SK-N-SH treated with all-trans-retinoic acid at 6 μM for 48 hours (cell line): ENCODE data around the gene CLEC16A.

ENCODE experiments used
- ATAC-seq: fragments of 200-7000 bp; cut with Tn5 transposase; 3 replicates; pipeline ENCODE4 v1.9.1; 2020; ENCODE audit warnings: mild to moderate bottlenecking, moderate library complexity
- ARNTL ChIP-seq: fragments of 450-650 bp; formaldehyde crosslinking; IDR thresholded peaks from 2 replicates; pipeline ENCODE4 v1.5.0; 2020; ENCODE audit warnings: low read depth, mild to moderate bottlenecking, moderate library complexity, borderline replicate concordance
- BACH2 ChIP-seq: fragments of 250-450 bp; sonication (Bioruptor Pico); IDR thresholded peaks from 2 replicates; pipeline ENCODE4 v1.9.0; 2021; ENCODE audit warnings: mild to moderate bottlenecking, borderline replicate concordance
- CREB5 ChIP-seq: fragments of 250-450 bp; sonication (Bioruptor Pico); IDR thresholded peaks from 2 replicates; pipeline ENCODE4 v1.5.1; 2020; ENCODE audit warnings: low read depth, mild to moderate bottlenecking, moderate library complexity
- CSDC2 ChIP-seq: fragments of 250-450 bp; sonication (Bioruptor Pico); IDR thresholded peaks from 2 replicates; pipeline ENCODE4 v1.5.0; 2020; ENCODE audit warnings: mild to moderate bottlenecking, moderate library complexity
- CSRNP3 ChIP-seq: fragments of 250-450 bp; sonication (Bioruptor Pico); IDR thresholded peaks from 2 replicates; pipeline ENCODE4 v1.5.1; 2021; ENCODE audit warnings: mild to moderate bottlenecking, moderate library complexity
- ESRRG ChIP-seq: fragments of 250-450 bp; sonication (Bioruptor Pico); IDR thresholded peaks from 2 replicates; pipeline ENCODE4 v1.6.1; 2021; ENCODE audit warnings: mild to moderate bottlenecking
- GLIS3 ChIP-seq: fragments of 250-450 bp; sonication (Bioruptor Pico); IDR thresholded peaks from 2 replicates; pipeline ENCODE4 v1.5.0; 2020; ENCODE audit warnings: mild to moderate bottlenecking, moderate library complexity
- ISL1 ChIP-seq: fragments of 250-450 bp; sonication (Bioruptor Pico); IDR thresholded peaks from 2 replicates; pipeline ENCODE4 v2.1.2; 2022; ENCODE audit warnings: mild to moderate bottlenecking, moderate library complexity
- OSR1 ChIP-seq: fragments of 250-450 bp; sonication (Bioruptor Pico); IDR thresholded peaks from 2 replicates; pipeline ENCODE4 v1.8.0; 2022; ENCODE audit warnings: moderate library complexity, mild to moderate bottlenecking, inconsistent platforms
- PATZ1 ChIP-seq: fragments of 250-450 bp; sonication (Bioruptor Pico); IDR thresholded peaks from 2 replicates; pipeline ENCODE4 v1.8.0; 2020; ENCODE audit warnings: mild to moderate bottlenecking, moderate library complexity, borderline replicate concordance
- PPARA ChIP-seq: fragments of 250-450 bp; sonication (Bioruptor Pico); IDR thresholded peaks from 2 replicates; pipeline ENCODE4 v1.5.0; 2020; ENCODE audit warnings: mild to moderate bottlenecking, borderline replicate concordance
- RARB ChIP-seq: fragments of 250-450 bp; sonication (Bioruptor Pico); IDR thresholded peaks from 2 replicates; pipeline ENCODE4 v1.8.0; 2021; ENCODE audit warnings: mild to moderate bottlenecking, moderate library complexity
- SNAI2 ChIP-seq: fragments of 250-450 bp; sonication (Bioruptor Pico); IDR thresholded peaks from 2 replicates; pipeline ENCODE4 v1.5.0; 2020; ENCODE audit warnings: mild to moderate bottlenecking, moderate library complexity
- TCF4 ChIP-seq: fragments of 250-450 bp; sonication (Bioruptor Pico); IDR thresholded peaks from 2 replicates; pipeline ENCODE4 v1.8.0; 2021; ENCODE audit warnings: mild to moderate bottlenecking, moderate library complexity, borderline replicate concordance
- TOX ChIP-seq: fragments of 250-450 bp; sonication (Bioruptor Pico); IDR thresholded peaks from 2 replicates; pipeline ENCODE4 v1.8.0; 2021; ENCODE audit warnings: mild to moderate bottlenecking, moderate library complexity, borderline replicate concordance
- TSHZ2 ChIP-seq: fragments of 250-450 bp; sonication (Bioruptor Pico); IDR thresholded peaks from 2 replicates; pipeline ENCODE4 v1.5.0; 2020; ENCODE audit warnings: mild to moderate bottlenecking, moderate library complexity
- ZFP3 ChIP-seq: fragments of 250-450 bp; sonication (Bioruptor Pico); IDR thresholded peaks from 2 replicates; pipeline ENCODE4 v1.5.0; 2020; ENCODE audit warnings: mild to moderate bottlenecking, moderate library complexity
- ZFP30 ChIP-seq: fragments of 450-650 bp; formaldehyde crosslinking; IDR thresholded peaks from 2 replicates; pipeline ENCODE4 v1.5.0; 2022; ENCODE audit warnings: mild to moderate bottlenecking, moderate library complexity
- ZNF565 ChIP-seq: fragments of 450-650 bp; formaldehyde crosslinking; conservative IDR thresholded peaks from 2 replicates; pipeline ENCODE4 v1.5.0; 2020; ENCODE audit warnings: low read depth, mild to moderate bottlenecking, moderate library complexity
- ZNF70 ChIP-seq: fragments of 450-650 bp; formaldehyde crosslinking; IDR thresholded peaks from 2 replicates; pipeline ENCODE4 v1.5.0; 2020; ENCODE audit warnings: mild to moderate bottlenecking, moderate library complexity
- ZNF8 ChIP-seq: fragments of 450-650 bp; formaldehyde crosslinking; IDR thresholded peaks from 2 replicates; pipeline ENCODE4 v1.5.0; 2020; ENCODE audit warnings: mild to moderate bottlenecking, moderate library complexity

The CLEC16A gene

GRCh38 chr16:11011326-11011725, 67.0 kb downstream of the CLEC16A start:
- ATAC-seq: no peak
- TF ChIP-seq PPARA (no peak), RARB (no peak), TOX (no peak), ZNF8 (no peak)

- ATAC-seq: no peak
These were observed 68.5 kb downstream of the CLEC16A start for GRCh38 chr16:11012841-11013240.

GRCh38 chr16:11014136-11014535, 69.8 kb downstream of the CLEC16A start:
- TF ChIP-seq BACH2 (no peak), PATZ1 (CRISPR knock-in tag) (no peak), ZNF8 (no peak), ESRRG (CRISPR knock-in tag) (no peak), TCF4 (CRISPR knock-in tag) (no peak)
- 0 out of 3 replicates have a peak, but pooled peaks have one; percentile 40 for ATAC-seq

More at GRCh38 chr16:11012841-11013240, 68.5 kb downstream of the CLEC16A start:
- TF ChIP-seq ISL1 (CRISPR knock-in tag): no peak
- TF ChIP-seq SNAI2 (CRISPR knock-in tag): no peak
- no peak for TF ChIP-seq ZFP30 (CRISPR knock-in tag)
- TF ChIP-seq TSHZ2 (CRISPR knock-in tag): no peak
- no peak for TF ChIP-seq OSR1
- TF ChIP-seq, all 23 proteins: peak for 0

GRCh38 chr16:11015076-11015475, 70.7 kb downstream of the CLEC16A start:
- ATAC-seq: no peak

More at GRCh38 chr16:11015076-11015475, 70.7 kb downstream of the CLEC16A start:
- no peak for TF ChIP-seq TCF4 (CRISPR knock-in tag)
- TF ChIP-seq CSRNP3 (CRISPR knock-in tag): no peak
- TF ChIP-seq ARNTL (CRISPR knock-in tag): no peak
- no peak for TF ChIP-seq BACH2
- no peak for TF ChIP-seq OSR1
- no peak for TF ChIP-seq ZNF70 (CRISPR knock-in tag)
- no peak for TF ChIP-seq GLIS3 (CRISPR knock-in tag)
- TF ChIP-seq ISL1 (CRISPR knock-in tag): no peak
- TF ChIP-seq CSDC2 (CRISPR knock-in tag): no peak
- no peak for TF ChIP-seq ZFP30 (CRISPR knock-in tag)
- no peak for TF ChIP-seq ZFP3 (CRISPR knock-in tag)
- TF ChIP-seq CREB5 (CRISPR knock-in tag): no peak
- no peak for TF ChIP-seq PPARA
- no peak for TF ChIP-seq ZNF8
- no peak for TF ChIP-seq ZNF565
- no peak for TF ChIP-seq TSHZ2 (CRISPR knock-in tag)
- no peak for TF ChIP-seq RARB
- no peak for TF ChIP-seq SNAI2 (CRISPR knock-in tag)
- no peak for TF ChIP-seq TOX
- TF ChIP-seq, all 23 proteins: peak for 0
